Caco-2 (cell line): ENCODE data around the gene BPIFA1. TPM values are rescaled to one million over a fixed set of nuclear protein-coding genes. Genes with fewer than 3 reads are reported as not detected.

Experiments
- BruUV-seq: library from RNA; stranded (reverse); fragments of 400-500 nt; replicated peaks from 2 replicates; lab custom pipeline; 2021; lab: Mats Ljungman, UMichigan
- CTCF ChIA-PET: fragments of 300-600 bp; sonication (Branson Sonifier 250); formaldehyde crosslinking; loops from one replicate; lab custom pipeline; 2022; ENCODE audit warnings: antibody characterized with exemption; lab: Charles Lee
- POLR2A ChIA-PET: fragments of 300-600 bp; sonication (Branson Sonifier 250); formaldehyde crosslinking; loops from one replicate; lab custom pipeline; 2022; ENCODE audit warnings: antibody characterized with exemption; lab: Charles Lee
- DNase-seq, 2 experiments: peaks; one replicate each; pipeline versions ENCODE4 v3.0.0 to v3.0.0-alpha.2; 2020 to 2022
- H3K27me3 ChIP-seq: replicated peaks from 2 replicates; pipeline ENCODE4 v1.6.0; 2011; ENCODE audit warnings: low read length; ENCODE audit not compliant: control insufficient read depth, insufficient read depth
- H3K36me3 ChIP-seq: 2 replicates; pipeline ENCODE4 v1.5.1; 2011; ENCODE audit warnings: low read length; ENCODE audit not compliant: control insufficient read depth, insufficient read depth
- H3K4me1 ChIP-seq: fragments of 250-450 bp; sonication (Bioruptor Pico); 2 replicates; pipeline ENCODE4 v1.5.1; 2020; ENCODE audit warnings: mild to moderate bottlenecking
- H3K4me3 ChIP-seq: 2 replicates; pipeline ENCODE4 v1.5.1; 2011; ENCODE audit warnings: low read depth, mild to moderate bottlenecking, control low read depth, low read length
- H3K9me3 ChIP-seq: fragments of 250-450 bp; sonication (Bioruptor Pico); 2 replicates; pipeline ENCODE4 v1.5.1; 2020; ENCODE audit warnings: mild to moderate bottlenecking, moderate library complexity
- H3K27ac Mint-ChIP-seq: one replicate; pipeline ENCODE4 v1.8.0; 2022; ENCODE audit warnings: mixed read lengths; ENCODE audit not compliant: unreplicated experiment
- H3K27me3 Mint-ChIP-seq: one replicate; pipeline ENCODE4 v1.8.0; 2022; ENCODE audit warnings: mixed read lengths; ENCODE audit not compliant: insufficient read depth, unreplicated experiment
- H3K36me3 Mint-ChIP-seq: one replicate; pipeline ENCODE4 v1.8.0; 2022; ENCODE audit warnings: mild to moderate bottlenecking, mixed read lengths; ENCODE audit not compliant: insufficient read depth, unreplicated experiment
- H3K4me1 Mint-ChIP-seq: one replicate; pipeline ENCODE4 v1.8.0; 2022; ENCODE audit warnings: low read depth, mixed read lengths; ENCODE audit not compliant: unreplicated experiment
- H3K4me3 Mint-ChIP-seq: one replicate; pipeline ENCODE4 v1.8.0; 2022; ENCODE audit warnings: mild to moderate bottlenecking, moderate library complexity, mixed read lengths; ENCODE audit not compliant: unreplicated experiment
- H3K9me3 Mint-ChIP-seq: one replicate; pipeline ENCODE4 v1.8.0; 2022; ENCODE audit warnings: mixed read lengths; ENCODE audit not compliant: unreplicated experiment
- intact Hi-C: fragments of 100-400 bp; cut with micrococcal nuclease; formaldehyde crosslinking; loops from one replicate; pipeline ENCODE4 v1.10.0; 2022; ENCODE audit not compliant: unreplicated experiment
- total RNA-seq: library from RNA; stranded (reverse); gene quantifications from 2 replicates; pipeline ENCODE4 v1.2.3, GENCODE V29; 2022
- TF ChIP-seq, protein P1 (sequence below), 2 experiments: fragments of 200-600 bp in 1 of 2; IDR thresholded peaks; 1 replicate in 1 of 2; 2 replicates in 1 of 2; pipeline versions ENCODE4 v1.5.1 to v1.8.0; 2011 to 2022; ENCODE audit warnings: antibody characterized with exemption in 1 of 2, control low read depth in 1 of 2, inconsistent platforms in 1 of 2, low read depth in 1 of 2, low read length in 1 of 2, mild to moderate bottlenecking in 1 of 2, moderate library complexity in 1 of 2; ENCODE audit not compliant: insufficient read depth in 1 of 2, severe bottlenecking in 1 of 2, unreplicated experiment in 1 of 2

The BPIFA1 gene
- total RNA-seq, 1 experiment from 2014 or later: not detected

GRCh38 chr20:33250666-33251065 is 14.9 kb downstream of the BPIFA1 start:
- Mint-ChIP-seq H3K4me1 (no peaks in the 10 kb centered on the region), H3K27ac (no peak overlapping the region), H3K4me3 (no peak overlapping the region), H3K27me3 (peaks cover 8% of the 10 kb centered on the region), H3K36me3 (no peaks in the 10 kb centered on the region), H3K9me3 (no peaks in the 10 kb centered on the region)
- no TSS peak for BruUV-seq
- Histone ChIP-seq H3K4me1 (no peaks in the 10 kb centered on the region), H3K36me3 (no peaks in the 10 kb centered on the region), H3K27me3 (no peaks in the 10 kb centered on the region), H3K4me3 (no peak overlapping the region), H3K9me3 (no peaks in the 10 kb centered on the region)
- POLR2A ChIA-PET: no interaction called here
- CTCF ChIA-PET: interaction anchor here (0.6 kb wide), 1 partner anchor 210 kb away, joined by 3 read pairs; no protein-coding TSS in a partner anchor
- no peak for DNase-seq
- TF ChIP-seq, protein P1, sequence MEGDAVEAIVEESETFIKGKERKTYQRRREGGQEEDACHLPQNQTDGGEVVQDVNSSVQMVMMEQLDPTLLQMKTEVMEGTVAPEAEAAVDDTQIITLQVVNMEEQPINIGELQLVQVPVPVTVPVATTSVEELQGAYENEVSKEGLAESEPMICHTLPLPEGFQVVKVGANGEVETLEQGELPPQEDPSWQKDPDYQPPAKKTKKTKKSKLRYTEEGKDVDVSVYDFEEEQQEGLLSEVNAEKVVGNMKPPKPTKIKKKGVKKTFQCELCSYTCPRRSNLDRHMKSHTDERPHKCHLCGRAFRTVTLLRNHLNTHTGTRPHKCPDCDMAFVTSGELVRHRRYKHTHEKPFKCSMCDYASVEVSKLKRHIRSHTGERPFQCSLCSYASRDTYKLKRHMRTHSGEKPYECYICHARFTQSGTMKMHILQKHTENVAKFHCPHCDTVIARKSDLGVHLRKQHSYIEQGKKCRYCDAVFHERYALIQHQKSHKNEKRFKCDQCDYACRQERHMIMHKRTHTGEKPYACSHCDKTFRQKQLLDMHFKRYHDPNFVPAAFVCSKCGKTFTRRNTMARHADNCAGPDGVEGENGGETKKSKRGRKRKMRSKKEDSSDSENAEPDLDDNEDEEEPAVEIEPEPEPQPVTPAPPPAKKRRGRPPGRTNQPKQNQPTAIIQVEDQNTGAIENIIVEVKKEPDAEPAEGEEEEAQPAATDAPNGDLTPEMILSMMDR (IDR thresholded peaks at IDR 0.05; ENCODE audit: insufficient read depth in 1 of 2, low read depth in 1 of 2, low read length in 1 of 2, severe bottlenecking in 1 of 2, unreplicated experiment in 1 of 2): no peak
- intact Hi-C loops: no loop called here

DNA sequence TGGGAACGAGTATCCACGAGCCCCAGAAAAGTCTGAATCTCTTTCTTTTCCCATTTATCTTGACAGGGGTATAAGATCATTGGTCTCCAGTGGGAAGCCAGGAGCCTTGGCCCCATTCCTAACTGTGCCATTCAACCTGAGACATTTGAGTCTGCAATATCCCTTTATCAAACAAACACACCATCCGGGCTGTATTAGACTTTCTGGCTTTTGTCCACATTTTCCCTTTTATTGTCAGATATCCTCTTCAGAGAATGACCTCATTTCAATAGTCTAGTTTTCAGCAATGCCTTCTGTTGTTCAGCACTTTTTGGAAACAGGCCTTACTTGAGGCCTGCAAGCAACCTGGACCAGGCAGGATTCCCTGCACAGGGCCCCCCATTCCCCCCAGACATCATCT is 15.7 kb downstream of the BPIFA1 start:
- DNase-seq: no peak
- intact Hi-C loops: no loop called here
- TF ChIP-seq, protein P1 (IDR thresholded peaks at IDR 0.05; ENCODE audit: insufficient read depth in 1 of 2, low read depth in 1 of 2, low read length in 1 of 2, severe bottlenecking in 1 of 2, unreplicated experiment in 1 of 2): no peak
- Histone ChIP-seq H3K9me3 (no peaks in the 10 kb centered on the region), H3K27me3 (no peaks in the 10 kb centered on the region), H3K4me3 (no peak overlapping the region), H3K36me3 (no peaks in the 10 kb centered on the region), H3K4me1 (no peaks in the 10 kb centered on the region)
- H3K27me3 Mint-ChIP-seq: peaks cover 13% of the 10 kb centered on the region
- no peaks in the 10 kb centered on the region for H3K4me1 Mint-ChIP-seq
- POLR2A ChIA-PET: no interaction called here
- no peak overlapping the region for H3K4me3 Mint-ChIP-seq
- CTCF ChIA-PET: interaction anchor here (0.6 kb wide), 1 partner anchor 29 kb away, joined by 4 read pairs; no protein-coding TSS in a partner anchor
- H3K36me3 Mint-ChIP-seq: no peaks in the 10 kb centered on the region
- no peaks in the 10 kb centered on the region for H3K9me3 Mint-ChIP-seq
- H3K27ac Mint-ChIP-seq: no peak overlapping the region
- BruUV-seq: no TSS peak

DNA sequence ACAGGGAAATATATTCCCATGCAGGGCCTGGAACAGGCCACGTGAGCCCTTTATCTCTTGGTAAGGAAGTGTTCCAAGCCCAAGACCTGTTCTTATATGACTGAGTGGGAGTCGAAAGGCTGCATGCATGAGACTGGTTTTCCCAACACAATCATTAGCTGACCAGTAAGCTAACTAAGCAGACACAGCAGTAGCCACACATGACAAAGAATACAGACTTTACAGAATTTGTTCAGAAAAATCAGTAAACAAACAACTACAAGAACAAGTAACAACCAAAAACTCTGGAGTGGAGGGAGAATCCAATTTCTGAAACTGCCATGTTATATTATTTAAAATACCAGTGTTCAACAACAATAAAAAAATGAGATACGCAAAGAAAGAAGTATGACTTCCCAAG is 16.7 kb downstream of the BPIFA1 start:
- H3K27ac Mint-ChIP-seq: no peak overlapping the region
- no TSS peak for BruUV-seq
- CTCF ChIA-PET: no interaction called here

More for the DNA sequence above, 16.7 kb downstream of the BPIFA1 start:
- DNase-seq: no peak
- intact Hi-C loops: no loop called here
- TF ChIP-seq, protein P1 (IDR thresholded peaks at IDR 0.05; ENCODE audit: insufficient read depth in 1 of 2, low read depth in 1 of 2, low read length in 1 of 2, severe bottlenecking in 1 of 2, unreplicated experiment in 1 of 2): no peak
- H3K4me3 ChIP-seq: no peak overlapping the region
- Mint-ChIP-seq H3K36me3 (no peaks in the 10 kb centered on the region), H3K4me1 (no peaks in the 10 kb centered on the region), H3K27me3 (peaks cover 13% of the 10 kb centered on the region), H3K9me3 (no peaks in the 10 kb centered on the region), H3K4me3 (no peak overlapping the region)
- H3K36me3 ChIP-seq: no peaks in the 10 kb centered on the region
- no peaks in the 10 kb centered on the region for H3K9me3 ChIP-seq
- H3K27me3 ChIP-seq: no peaks in the 10 kb centered on the region
- H3K4me1 ChIP-seq: no peaks in the 10 kb centered on the region
- POLR2A ChIA-PET: no interaction called here
